Osteocyte (in vitro differentiated cells): ENCODE measurements around the gene TMEM14A. TPM values are rescaled to one million over a fixed set of nuclear protein-coding genes. Genes with fewer than 3 reads are reported as not detected.

ENCODE experiments used
- DNase-seq: peaks from one replicate; pipeline ENCODE4 v3.0.0; 2021; ENCODE audit warnings: mixed read lengths; ENCODE audit not compliant: unreplicated experiment; ENCODE audit errors: extremely low spot score
- H3K27ac Mint-ChIP-seq: one replicate; pipeline ENCODE4 v1.8.0; 2021; ENCODE audit warnings: mild to moderate bottlenecking, mixed read lengths; ENCODE audit not compliant: unreplicated experiment
- H3K27me3 Mint-ChIP-seq: one replicate; pipeline ENCODE4 v1.8.0; 2021; ENCODE audit warnings: mixed read lengths; ENCODE audit not compliant: unreplicated experiment
- H3K36me3 Mint-ChIP-seq: one replicate; pipeline ENCODE4 v1.8.0; 2021; ENCODE audit warnings: mixed read lengths; ENCODE audit not compliant: unreplicated experiment
- H3K4me1 Mint-ChIP-seq: one replicate; pipeline ENCODE4 v1.8.0; 2021; ENCODE audit warnings: mixed read lengths; ENCODE audit not compliant: unreplicated experiment
- H3K4me3 Mint-ChIP-seq: one replicate; pipeline ENCODE4 v1.8.0; 2021; ENCODE audit warnings: mild to moderate bottlenecking, moderate library complexity, mixed read lengths; ENCODE audit not compliant: unreplicated experiment
- H3K9me3 Mint-ChIP-seq: one replicate; pipeline ENCODE4 v1.8.0; 2021; ENCODE audit warnings: mixed read lengths; ENCODE audit not compliant: unreplicated experiment
- total RNA-seq: library from RNA; stranded (reverse); gene quantifications from 2 replicates; pipeline ENCODE4 v1.2.1, GENCODE V29; 2021
- TF ChIP-seq, protein P1 (sequence below): fragments of 200-600 bp; sonication (generic); IDR thresholded peaks from 2 replicates; pipeline ENCODE4 v1.5.0; 2021; ENCODE audit warnings: antibody characterized with exemption, mild to moderate bottlenecking, moderate library complexity

Gene TMEM14A
- total RNA-seq, 1 donor from 2014 or later, result 20.4 TPM

DNA sequence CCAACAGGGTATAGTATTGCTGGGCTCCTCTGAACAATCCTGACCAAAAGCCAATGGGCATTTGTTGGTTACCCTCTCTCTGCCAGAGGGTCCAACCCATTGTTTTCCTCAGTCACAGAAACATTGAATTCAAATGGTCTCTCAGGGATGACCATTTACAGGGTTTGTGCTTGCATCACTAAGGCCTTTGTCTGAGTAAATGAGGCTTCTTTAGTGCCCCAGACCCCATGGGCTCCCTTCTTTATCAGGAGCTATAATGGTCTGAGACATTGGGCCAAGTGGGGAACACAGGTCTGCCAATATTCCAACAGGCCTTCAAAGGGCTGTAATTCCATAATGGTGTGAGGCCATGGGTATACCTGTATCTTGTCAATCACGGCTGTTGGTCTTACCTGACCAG is 65.2 kb downstream of the TMEM14A start:
- no peaks in the 10 kb centered on the region for H3K27me3 Mint-ChIP-seq
- H3K36me3 Mint-ChIP-seq, result no peaks in the 10 kb centered on the region
- DNase-seq, result peak; percentile 54
- no peak overlapping the region for H3K27ac Mint-ChIP-seq
- TF ChIP-seq, protein P1, sequence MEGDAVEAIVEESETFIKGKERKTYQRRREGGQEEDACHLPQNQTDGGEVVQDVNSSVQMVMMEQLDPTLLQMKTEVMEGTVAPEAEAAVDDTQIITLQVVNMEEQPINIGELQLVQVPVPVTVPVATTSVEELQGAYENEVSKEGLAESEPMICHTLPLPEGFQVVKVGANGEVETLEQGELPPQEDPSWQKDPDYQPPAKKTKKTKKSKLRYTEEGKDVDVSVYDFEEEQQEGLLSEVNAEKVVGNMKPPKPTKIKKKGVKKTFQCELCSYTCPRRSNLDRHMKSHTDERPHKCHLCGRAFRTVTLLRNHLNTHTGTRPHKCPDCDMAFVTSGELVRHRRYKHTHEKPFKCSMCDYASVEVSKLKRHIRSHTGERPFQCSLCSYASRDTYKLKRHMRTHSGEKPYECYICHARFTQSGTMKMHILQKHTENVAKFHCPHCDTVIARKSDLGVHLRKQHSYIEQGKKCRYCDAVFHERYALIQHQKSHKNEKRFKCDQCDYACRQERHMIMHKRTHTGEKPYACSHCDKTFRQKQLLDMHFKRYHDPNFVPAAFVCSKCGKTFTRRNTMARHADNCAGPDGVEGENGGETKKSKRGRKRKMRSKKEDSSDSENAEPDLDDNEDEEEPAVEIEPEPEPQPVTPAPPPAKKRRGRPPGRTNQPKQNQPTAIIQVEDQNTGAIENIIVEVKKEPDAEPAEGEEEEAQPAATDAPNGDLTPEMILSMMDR, result no peak
- no peak overlapping the region for H3K4me3 Mint-ChIP-seq
- H3K4me1 Mint-ChIP-seq, result no peaks in the 10 kb centered on the region
- H3K9me3 Mint-ChIP-seq, result peaks cover 10% of the 10 kb centered on the region

Other genes starting within 250 kb of the TMEM14A start
- gene TRAM2, start 94.1 kb upstream of the TMEM14A start, total RNA-seq, result 320 and 339 TPM in 2 replicates
- gene GSTA2, start 92.4 kb downstream of the TMEM14A start, total RNA-seq, result not detected in 2 replicates
- not detected in 2 replicates for gene GSTA1, start 132.7 kb downstream of the TMEM14A start, total RNA-seq
- not detected in 2 replicates for gene GSTA5, start 169.7 kb downstream of the TMEM14A start, total RNA-seq
- gene GSTA3, start 238.6 kb downstream of the TMEM14A start, total RNA-seq, result not detected in 2 replicates